DND-41 (cell line): ENCODE results near the gene CTRL.

Experiments used
- ATAC-seq: fragments of 200-7000 bp; cut with Tn5 transposase; 3 replicates; pipeline ENCODE4 v1.9.1; 2021; ENCODE audit warnings: low read depth; ENCODE audit not compliant: insufficient read depth
- DNase-seq: peaks from one replicate; pipeline ENCODE4 v3.0.0-alpha.2; 2020
- H2AFZ ChIP-seq: 2 replicates; pipeline ENCODE4 v1.6.0; 2012; ENCODE audit warnings: low read depth, low read length
- H3K27ac ChIP-seq: 2 replicates; pipeline ENCODE4 v1.5.1; 2012; ENCODE audit warnings: low read length, inconsistent platforms
- H3K27me3 ChIP-seq: fragments of 200-600 bp; sonication (generic); 2 replicates; pipeline ENCODE4 v1.6.0; 2012; ENCODE audit warnings: low read length, mild to moderate bottlenecking, inconsistent platforms; ENCODE audit not compliant: insufficient read depth, poor library complexity
- H3K36me3 ChIP-seq: 2 replicates; pipeline ENCODE4 v1.5.1; 2012; ENCODE audit warnings: low read length, inconsistent platforms; ENCODE audit not compliant: insufficient read depth
- H3K4me1 ChIP-seq: 2 replicates; pipeline ENCODE4 v1.5.1; 2012; ENCODE audit warnings: mild to moderate bottlenecking, low read length; ENCODE audit not compliant: insufficient read depth
- H3K4me2 ChIP-seq: 2 replicates; pipeline ENCODE4 v1.6.0; 2012; ENCODE audit warnings: mild to moderate bottlenecking, moderate library complexity, low read length, inconsistent platforms; ENCODE audit not compliant: insufficient read depth
- H3K4me3 ChIP-seq, 2 experiments: fragments of 200-600 bp in 1 of 2; shearing (Covaris generic) in 1 of 2; 2 replicates each; pipeline ENCODE4 v1.5.1; 2012 to 2016; ENCODE audit warnings: inconsistent platforms in 2 of 2, low read length in 2 of 2, mild to moderate bottlenecking in 2 of 2, low read depth in 1 of 2, moderate library complexity in 1 of 2
- H3K79me2 ChIP-seq: 2 replicates; pipeline ENCODE4 v1.6.0; 2012; ENCODE audit warnings: low read length, inconsistent platforms; ENCODE audit not compliant: insufficient read depth
- H3K9ac ChIP-seq: 2 replicates; pipeline ENCODE4 v1.6.0; 2012; ENCODE audit warnings: low read depth, mild to moderate bottlenecking, inconsistent platforms, low read length, moderate library complexity
- H3K9me3 ChIP-seq: 2 replicates; pipeline ENCODE4 v1.5.1; 2012; ENCODE audit warnings: low read length, moderate library complexity, mild to moderate bottlenecking, inconsistent platforms; ENCODE audit not compliant: insufficient read depth, severe bottlenecking
- H4K20me1 ChIP-seq: 2 replicates; pipeline ENCODE4 v1.6.0; 2012; ENCODE audit warnings: low read length; ENCODE audit not compliant: insufficient read depth
- CTCF ChIP-seq: IDR thresholded peaks from 2 replicates; pipeline ENCODE4 v1.5.1; 2012; ENCODE audit warnings: borderline replicate concordance, low read length, moderate library complexity, mild to moderate bottlenecking; ENCODE audit not compliant: poor library complexity, severe bottlenecking; ENCODE audit errors: extremely low read depth
- EZH2 ChIP-seq: IDR thresholded peaks from 3 replicates; pipeline ENCODE4 v1.6.1; 2012; ENCODE audit warnings: borderline replicate concordance, low read depth, mild to moderate bottlenecking, moderate library complexity, low read length, inconsistent platforms; ENCODE audit not compliant: severe bottlenecking

CTRL gene

GRCh38 chr16:67944690-67945391, 13.2 kb upstream of the CTRL start:
- no peaks in the 10 kb centered on the region for H3K9me3 ChIP-seq
- TF ChIP-seq EZH2 (no peak), CTCF (no peak)
- H3K36me3 ChIP-seq, result peaks cover 83% of the 10 kb centered on the region
- H3K4me1 ChIP-seq, result no peaks in the 10 kb centered on the region
- H3K27me3 ChIP-seq, result no peaks in the 10 kb centered on the region
- ATAC-seq, result no peak
- no peak overlapping the region for H2AFZ ChIP-seq
- no peak overlapping the region for H3K9ac ChIP-seq
- no peak overlapping the region for H3K27ac ChIP-seq
- no peak for DNase-seq
- no peak overlapping the region for H3K4me3 ChIP-seq
- no peaks in the 10 kb centered on the region for H4K20me1 ChIP-seq
- no peak overlapping the region for H3K4me2 ChIP-seq
- H3K79me2 ChIP-seq, result no peaks in the 10 kb centered on the region

GRCh38 chr16:67943619-67944504, 12.2 kb upstream of the CTRL start, which contains the start of gene LCAT:
Gene LCAT (minus strand): TSS chr16:67944120. CDS start chr16:67944101, 19 bp downstream.
- Histone ChIP-seq H3K4me1 (no peaks in the 10 kb centered on the region), H3K4me3 (no peak within 1 kb of the TSS), H4K20me1 (no peaks in the 10 kb centered on the region), H3K36me3 (peaks cover 81% of the 10 kb centered on the region), H3K9ac (no peak within 1 kb of the TSS), H3K27me3 (no peaks in the 10 kb centered on the region), H2AFZ (no peak within 1 kb of the TSS), H3K79me2 (no peaks in the 10 kb centered on the region), H3K27ac (no peak within 1 kb of the TSS), H3K9me3 (no peaks in the 10 kb centered on the region), H3K4me2 (no peak within 1 kb of the TSS)
- ATAC-seq (no peak), DNase-seq (no peak)
- TF ChIP-seq EZH2, result no peak
- no peak for TF ChIP-seq CTCF

- TF ChIP-seq CTCF, result no peak
- no peak for TF ChIP-seq EZH2
- Histone ChIP-seq H3K79me2 (no peaks in the 10 kb centered on the region), H3K4me3 (no peak overlapping the region), H3K9me3 (no peaks in the 10 kb centered on the region), H3K36me3 (peaks cover 77% of the 10 kb centered on the region), H3K9ac (no peak overlapping the region), H4K20me1 (no peaks in the 10 kb centered on the region), H3K4me1 (no peaks in the 10 kb centered on the region), H3K27ac (no peak overlapping the region), H3K4me2 (no peak overlapping the region), H3K27me3 (no peaks in the 10 kb centered on the region), H2AFZ (no peak overlapping the region)
- DNase-seq (no peak), ATAC-seq (no peak)
These were observed 11.6 kb upstream of the CTRL start for GRCh38 chr16:67943256-67943618.
